Measurements from ENCODE around the gene NHLRC2. TPM values are rescaled to one million over a fixed set of nuclear protein-coding genes. Genes with fewer than 3 reads are reported as not detected.

The NHLRC2 gene
- total and polyA plus RNA-seq, 2 donors (not counting 3 experiments of a cell fraction or from before 2014, with no cell fraction given), result 5.2 to 28.2 TPM

GRCh38 chr10:113899952-113900598 lies 45.6 kb downstream of the NHLRC2 start:
- no peak for FAIRE-seq
- H3K4me1 ChIP-seq (ENCODE audit: control insufficient read depth, extremely low read depth, insufficient read depth, low read length), result peaks cover 6% of the 10 kb centered on the region
- DNase-seq (ENCODE audit: low read depth, low spot score), result no peak
- H3K79me2 ChIP-seq (ENCODE audit: control insufficient read depth, insufficient read depth, low read length), result no peaks in the 10 kb centered on the region
- no peaks in the 10 kb centered on the region for H3K27me3 ChIP-seq (ENCODE audit: control insufficient read depth in 2 of 2, insufficient read depth in 2 of 2, low read length in 2 of 2)
- TF ChIP-seq MAX (IDR thresholded peaks at IDR 0.05; ENCODE audit: insufficient read depth, insufficient read length) (no peak), MYC (IDR thresholded peaks at IDR 0.05; ENCODE audit: low read depth, low read length) (no peak)
- no peak overlapping the region for H3K9ac ChIP-seq (replicated peaks; ENCODE audit: extremely low read depth, insufficient read depth, low read length)
- H3K4me2 ChIP-seq (ENCODE audit: insufficient read depth, low read length), result no peak overlapping the region
- H4K20me1 ChIP-seq (replicated peaks; ENCODE audit: control insufficient read depth, extremely low read depth, insufficient read depth, low read length), result no peaks in the 10 kb centered on the region
- no peak overlapping the region for H2AFZ ChIP-seq (ENCODE audit: low read depth, low read length)
- peaks cover 2 to 17% of the 10 kb centered on the region in 2 experiments for H3K36me3 ChIP-seq (ENCODE audit: control insufficient read depth in 2 of 2, extremely low read depth in 1 of 2, insufficient read depth in 2 of 2, low read length in 2 of 2)
- no TSS peak for BruUV-seq (replicated peaks)
- no peaks in the 10 kb centered on the region for H3K9me3 ChIP-seq (replicated peaks; ENCODE audit: control insufficient read depth, insufficient read depth, low read length)
- H3K9me1 ChIP-seq (replicated peaks; ENCODE audit: control insufficient read depth, extremely low read depth, insufficient read depth, low read length), result no peaks in the 10 kb centered on the region
- CTCF ChIA-PET, result no interaction called here
- no peak overlapping the region for H3K27ac ChIP-seq (ENCODE audit: insufficient read depth, low read depth, low read length)
- no peak overlapping the region for H3K4me3 ChIP-seq (replicated peaks in 1 of 3; ENCODE audit: insufficient read depth in 1 of 3, low read depth in 1 of 3, low read length in 3 of 3)
- dilution Hi-C loops (cut with MboI; ENCODE audit: extremely low pct_ligation_motif_present, low sequenced_read_pairs), result no loop called here
- intact Hi-C loops (cut with micrococcal nuclease), result no loop called here
- POLR2A ChIA-PET, result no interaction called here

GRCh38 chr10:113905756-113906155 lies 51.3 kb downstream of the NHLRC2 start:
- no peak for FAIRE-seq
- H3K27ac ChIP-seq (ENCODE audit: insufficient read depth, low read depth, low read length), result no peak overlapping the region
- POLR2A ChIA-PET, result interaction anchor here (0.6 kb wide), 1 partner anchor 13 kb away, joined by 3 read pairs; no protein-coding TSS in a partner anchor

More at GRCh38 chr10:113905756-113906155, 51.3 kb downstream of the NHLRC2 start:
- H3K4me1 ChIP-seq (ENCODE audit: control insufficient read depth, extremely low read depth, insufficient read depth, low read length), result no peaks in the 10 kb centered on the region
- CTCF ChIA-PET, result no interaction called here
- H3K9me3 ChIP-seq (replicated peaks; ENCODE audit: control insufficient read depth, insufficient read depth, low read length), result no peaks in the 10 kb centered on the region
- no peaks in the 10 kb centered on the region for H3K9me1 ChIP-seq (replicated peaks; ENCODE audit: control insufficient read depth, extremely low read depth, insufficient read depth, low read length)
- TF ChIP-seq POLR2AphosphoS5 (IDR thresholded peaks at IDR 0.05; ENCODE audit: insufficient read depth, low read depth, low read length), result no peak
- no peak for TF ChIP-seq POLR2A (IDR thresholded peaks at IDR 0.05; ENCODE audit: low read depth, low read length)
- no peak for TF ChIP-seq MAX (IDR thresholded peaks at IDR 0.05; ENCODE audit: insufficient read depth, insufficient read length)
- TF ChIP-seq MYC (IDR thresholded peaks at IDR 0.05; ENCODE audit: low read depth, low read length), result no peak
- no peak for TF ChIP-seq GATA2 (IDR thresholded peaks at IDR 0.05; ENCODE audit: insufficient read depth, insufficient read length, low read depth, low read length)
- TF ChIP-seq FOS (IDR thresholded peaks at IDR 0.05; ENCODE audit: borderline replicate concordance, insufficient read depth, low read length), result no peak
- dilution Hi-C loops (cut with MboI; ENCODE audit: extremely low pct_ligation_motif_present, low sequenced_read_pairs) (no loop called here), intact Hi-C loops (cut with micrococcal nuclease) (no loop called here)
- H3K36me3 ChIP-seq (ENCODE audit: control insufficient read depth in 2 of 2, extremely low read depth in 1 of 2, insufficient read depth in 2 of 2, low read length in 2 of 2), result peaks cover 8 to 15% of the 10 kb centered on the region in 2 experiments
- DNase-seq (ENCODE audit: low read depth, low spot score), result no peak
- no peak overlapping the region for H3K9ac ChIP-seq (replicated peaks; ENCODE audit: extremely low read depth, insufficient read depth, low read length)
- H3K79me2 ChIP-seq (ENCODE audit: control insufficient read depth, insufficient read depth, low read length), result no peaks in the 10 kb centered on the region
- H3K4me3 ChIP-seq (replicated peaks in 1 of 3; ENCODE audit: insufficient read depth in 1 of 3, low read depth in 1 of 3, low read length in 3 of 3), result no peak overlapping the region
- H3K4me2 ChIP-seq (ENCODE audit: insufficient read depth, low read length), result no peak overlapping the region
- H4K20me1 ChIP-seq (replicated peaks; ENCODE audit: control insufficient read depth, extremely low read depth, insufficient read depth, low read length), result no peaks in the 10 kb centered on the region
- no peak overlapping the region for H2AFZ ChIP-seq (ENCODE audit: low read depth, low read length)
- H3K27me3 ChIP-seq (ENCODE audit: control insufficient read depth in 2 of 2, insufficient read depth in 2 of 2, low read length in 2 of 2), result no peaks in the 10 kb centered on the region
- no TSS peak for BruUV-seq (replicated peaks)

All from endothelial cell of umbilical vein (primary cell).